ENCODE data around the gene HOMER2. TPM values are rescaled to one million over a fixed set of nuclear protein-coding genes. Genes with fewer than 3 reads are reported as not detected.
A peak's percentile ranks its signal among the peaks of the same experiment; 100 is the strongest.

The HOMER2 gene
- polyA plus RNA-seq, 3 donors, result 0.92 to 2.4 (median 1.6) TPM

GRCh38 chr15:82820128-82820527 lies 132.4 kb downstream of the HOMER2 start:
- TF ChIP-seq, protein P1, sequence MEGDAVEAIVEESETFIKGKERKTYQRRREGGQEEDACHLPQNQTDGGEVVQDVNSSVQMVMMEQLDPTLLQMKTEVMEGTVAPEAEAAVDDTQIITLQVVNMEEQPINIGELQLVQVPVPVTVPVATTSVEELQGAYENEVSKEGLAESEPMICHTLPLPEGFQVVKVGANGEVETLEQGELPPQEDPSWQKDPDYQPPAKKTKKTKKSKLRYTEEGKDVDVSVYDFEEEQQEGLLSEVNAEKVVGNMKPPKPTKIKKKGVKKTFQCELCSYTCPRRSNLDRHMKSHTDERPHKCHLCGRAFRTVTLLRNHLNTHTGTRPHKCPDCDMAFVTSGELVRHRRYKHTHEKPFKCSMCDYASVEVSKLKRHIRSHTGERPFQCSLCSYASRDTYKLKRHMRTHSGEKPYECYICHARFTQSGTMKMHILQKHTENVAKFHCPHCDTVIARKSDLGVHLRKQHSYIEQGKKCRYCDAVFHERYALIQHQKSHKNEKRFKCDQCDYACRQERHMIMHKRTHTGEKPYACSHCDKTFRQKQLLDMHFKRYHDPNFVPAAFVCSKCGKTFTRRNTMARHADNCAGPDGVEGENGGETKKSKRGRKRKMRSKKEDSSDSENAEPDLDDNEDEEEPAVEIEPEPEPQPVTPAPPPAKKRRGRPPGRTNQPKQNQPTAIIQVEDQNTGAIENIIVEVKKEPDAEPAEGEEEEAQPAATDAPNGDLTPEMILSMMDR (IDR thresholded peaks at IDR 0.05), result no peak
- Mint-ChIP-seq H3K4me1 (no peaks in the 10 kb centered on the region), H3K9me3 (peaks cover 0 to 1% (median 0%) of the 10 kb centered on the region in 7 donors), H3K36me3 (peaks cover 59 to 84% of the 10 kb centered on the region in 2 donors), H3K4me3 (no peak overlapping the region), H3K27ac (no peak overlapping the region), H3K27me3 (ENCODE audit: low read depth in 3 of 3) (no peaks in the 10 kb centered on the region)
- Histone ChIP-seq H3K4me1 (ENCODE audit: control insufficient read depth in 1 of 2, insufficient read depth in 2 of 2, low read length in 2 of 2) (no peaks in the 10 kb centered on the region), H3K36me3 (replicated peaks in 1 of 2; ENCODE audit: control insufficient read depth in 1 of 2, insufficient read depth in 2 of 2, low read length in 2 of 2) (peaks cover 75 to 96% of the 10 kb centered on the region in 2 donors), H4K20me1 (ENCODE audit: insufficient read depth, low read length) (peaks cover 28% of the 10 kb centered on the region), H3K9ac (ENCODE audit: insufficient read depth, low read length, poor library complexity, severe bottlenecking) (no peak overlapping the region), H3K4me2 (replicated peaks; ENCODE audit: extremely low read depth, low read length, poor library complexity, severe bottlenecking) (no peak overlapping the region), H2AFZ (ENCODE audit: insufficient read depth, low read depth, low read length, poor library complexity, severe bottlenecking) (no peak overlapping the region), H3K27me3 (ENCODE audit: control insufficient read depth in 2 of 2, insufficient read depth in 2 of 2, low read length in 2 of 2) (no peaks in the 10 kb centered on the region), H3K4me3 (replicated peaks in 1 of 3; ENCODE audit: low read depth in 2 of 3, low read length in 3 of 3) (no peak overlapping the region), H3K9me3 (replicated peaks in 1 of 2; ENCODE audit: control insufficient read depth in 1 of 2, insufficient read depth in 1 of 2, low read length in 2 of 2) (no peaks in the 10 kb centered on the region), H3K27ac (ENCODE audit: low read depth in 1 of 2, low read length in 2 of 2) (no peak overlapping the region), H3K79me2 (ENCODE audit: insufficient read depth, low read length) (peaks cover 23% of the 10 kb centered on the region)
- DNase-seq, result no peak
- intact Hi-C loops (cut with micrococcal nuclease), result no loop called here

DNA sequence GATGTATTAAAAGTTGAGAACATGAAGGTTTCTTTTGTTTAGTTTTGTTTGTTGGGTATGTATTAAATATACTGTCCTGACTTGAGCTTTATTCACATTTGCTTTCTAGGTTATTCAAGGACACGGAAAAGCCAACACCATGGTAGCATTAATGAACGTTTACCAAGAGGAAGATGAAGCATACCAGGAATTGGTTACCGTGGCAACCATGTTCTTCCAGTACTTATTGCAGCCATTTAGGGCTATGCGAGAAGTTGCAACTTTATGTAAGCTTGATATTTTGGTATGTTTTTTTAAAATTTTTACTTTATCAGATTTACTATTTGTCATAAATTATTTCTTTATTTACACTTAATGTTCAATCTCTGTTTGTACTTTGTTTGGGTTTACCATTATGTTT lies 139.5 kb downstream of the HOMER2 start:
- Histone ChIP-seq H4K20me1 (ENCODE audit: insufficient read depth, low read length) (peaks cover 68% of the 10 kb centered on the region), H3K27me3 (ENCODE audit: control insufficient read depth in 2 of 2, insufficient read depth in 2 of 2, low read length in 2 of 2) (no peaks in the 10 kb centered on the region), H3K9me3 (replicated peaks in 1 of 2; ENCODE audit: control insufficient read depth in 1 of 2, insufficient read depth in 1 of 2, low read length in 2 of 2) (no peaks in the 10 kb centered on the region), H3K36me3 (replicated peaks in 1 of 2; ENCODE audit: control insufficient read depth in 1 of 2, insufficient read depth in 2 of 2, low read length in 2 of 2) (peaks cover 37 to 50% of the 10 kb centered on the region in 2 donors), H3K4me2 (replicated peaks; ENCODE audit: extremely low read depth, low read length, poor library complexity, severe bottlenecking) (no peak overlapping the region), H3K9ac (ENCODE audit: insufficient read depth, low read length, poor library complexity, severe bottlenecking) (no peak overlapping the region), H3K79me2 (ENCODE audit: insufficient read depth, low read length) (peaks cover 70% of the 10 kb centered on the region), H2AFZ (ENCODE audit: insufficient read depth, low read depth, low read length, poor library complexity, severe bottlenecking) (no peak overlapping the region), H3K27ac (ENCODE audit: low read depth in 1 of 2, low read length in 2 of 2) (no peak overlapping the region), H3K4me3 (replicated peaks in 1 of 3; ENCODE audit: low read depth in 2 of 3, low read length in 3 of 3) (no peak overlapping the region), H3K4me1 (ENCODE audit: control insufficient read depth in 1 of 2, insufficient read depth in 2 of 2, low read length in 2 of 2) (peaks cover 21 to 29% of the 10 kb centered on the region in 2 donors)
- H3K36me3 Mint-ChIP-seq, result peaks cover 34 to 50% of the 10 kb centered on the region in 2 donors
- H3K9me3 Mint-ChIP-seq, result peaks cover 0 to 2% (median 0%) of the 10 kb centered on the region in 7 donors
- 58% methylated on average over 2 of the region's 4 CpGs for WGBS (ENCODE audit: insufficient coverage)
- DNase-seq, result peak in 1 of 3 donors; percentile 6
- H3K27ac Mint-ChIP-seq, result no peak overlapping the region
- no peak overlapping the region for H3K4me3 Mint-ChIP-seq
- H3K4me1 Mint-ChIP-seq, result peaks cover 26% of the 10 kb centered on the region
- H3K27me3 Mint-ChIP-seq (ENCODE audit: low read depth in 3 of 3), result no peaks in the 10 kb centered on the region
- TF ChIP-seq, protein P1 (IDR thresholded peaks at IDR 0.05), result no peak
- intact Hi-C loops (cut with micrococcal nuclease), result loop anchor here (5.0 kb wide), 2 partner anchors 34 to 61 kb away; no protein-coding TSS in a partner anchor

Measured in CD14-positive monocyte (primary cell).